ENCODE measurements around the gene GPBP1. TPM values are rescaled to one million over a fixed set of nuclear protein-coding genes. Genes with fewer than 3 reads are reported as not detected.

The GPBP1 gene
- total RNA-seq, 1 experiment from 2014 or later = 69.5 TPM

- POLR2A ChIA-PET = no interaction called here
- intact Hi-C loops (cut with micrococcal nuclease) = no loop called here
- BruUV-seq (replicated peaks) = no TSS peak
- Histone ChIP-seq H2AFZ (ENCODE audit: low read depth, low read length, poor library complexity, severe bottlenecking) (no peak overlapping the region), H3K79me2 (ENCODE audit: insufficient read depth, low read length) (peaks cover 38% of the 10 kb centered on the region), H3K9ac (ENCODE audit: low read length) (no peak overlapping the region), H4K20me1 (ENCODE audit: insufficient read depth) (no peaks in the 10 kb centered on the region), H3K4me3 (replicated peaks in 1 of 2; ENCODE audit: low read depth in 1 of 2, low read length in 2 of 2) (no peak overlapping the region), H3K9me3 (ENCODE audit: control insufficient read depth in 1 of 2, insufficient read depth in 1 of 2, low read depth in 1 of 2, low read length in 2 of 2) (no peaks in the 10 kb centered on the region), H3K9me2 (ENCODE audit: insufficient read depth) (no peaks in the 10 kb centered on the region), H3K4me2 (ENCODE audit: low read length) (no peak overlapping the region), H3K27ac (ENCODE audit: low read depth, low read length) (no peak overlapping the region), H3K36me3 (ENCODE audit: control insufficient read depth in 1 of 2, insufficient read depth in 2 of 2, low read length in 2 of 2) (peaks cover 30% of the 10 kb centered on the region in 2 experiments), H3K4me1 (ENCODE audit: control insufficient read depth in 1 of 2, insufficient read depth in 2 of 2, low read length in 2 of 2) (no peaks in the 10 kb centered on the region), H3K27me3 (ENCODE audit: insufficient read depth, low read length) (no peaks in the 10 kb centered on the region)
- CTCF ChIA-PET = no interaction called here
- no peak for TF ChIP-seq CTCF (IDR thresholded peaks at IDR 0.05 in 2 of 3, conservative IDR thresholded peaks at IDR 0.05 in 1 of 3; ENCODE audit: borderline replicate concordance in 1 of 3, insufficient read depth in 1 of 3, low read depth in 2 of 3, low read length in 2 of 3)
- TF ChIP-seq YY1 (IDR thresholded peaks at IDR 0.05; ENCODE audit: extremely low read depth, insufficient replicate concordance, low read depth, low read length) = no peak
- TF ChIP-seq MAX (IDR thresholded peaks at IDR 0.05) = no peak
- no peak for TF ChIP-seq ELF1 (IDR thresholded peaks at IDR 0.05; ENCODE audit: borderline replicate concordance, low read depth)
- TF ChIP-seq JUND (IDR thresholded peaks at IDR 0.05) = no peak
- no peak for TF ChIP-seq CEBPB (IDR thresholded peaks at IDR 0.05; ENCODE audit: low read depth)
- no peak for TF ChIP-seq TCF7L2 (IDR thresholded peaks at IDR 0.05; ENCODE audit: borderline replicate concordance, extremely low read depth, insufficient read depth, insufficient read length)
- no peak for TF ChIP-seq CBX3 (IDR thresholded peaks at IDR 0.05; ENCODE audit: low read depth)
- no peak for TF ChIP-seq SIN3A (IDR thresholded peaks at IDR 0.05; ENCODE audit: low read depth)
- no peak for TF ChIP-seq POLR2AphosphoS5 (IDR thresholded peaks at IDR 0.05; ENCODE audit: low read depth, low read length)
- no peak for TF ChIP-seq SRF (IDR thresholded peaks at IDR 0.05; ENCODE audit: low read depth)
- no peak for TF ChIP-seq EZH2 (IDR thresholded peaks at IDR 0.05)
- no peak for TF ChIP-seq ZBTB33 (IDR thresholded peaks at IDR 0.05; ENCODE audit: extremely low read depth, insufficient replicate concordance, low read length)
- no peak for TF ChIP-seq RAD21 (IDR thresholded peaks at IDR 0.05; ENCODE audit: low read depth)
- DNase-seq (ENCODE audit: low read depth, low spot score) (no peak), ATAC-seq (no peak)
- RAD21 ChIA-PET (ENCODE audit: low non-redundant PET in 1 of 2, low total read pairs in 2 of 2, uncharacterized antibody in 2 of 2, unreplicated experiment in 2 of 2) = no interaction called here
Measured at GRCh38 chr5:57259704-57260103, 85.8 kb downstream of the GPBP1 start.
